Naive thymus-derived CD4-positive, alpha-beta T cell (primary cell): Measurements from ENCODE around the gene FLYWCH2. TPM values are rescaled to one million over a fixed set of nuclear protein-coding genes. Genes with fewer than 3 reads are reported as not detected.

Source experiments
- ATAC-seq: fragments of 150-1000 bp; cut with Tn5 transposase; 2 replicates; pipeline ENCODE4 v1.10.0; 2021; ENCODE audit warnings: mild to moderate bottlenecking, moderate library complexity
- CTCF ChIA-PET: fragments of 350-600 bp; sonication (Branson Sonifier 250); formaldehyde crosslinking; loops from one replicate; lab custom pipeline; 2021; ENCODE audit warnings: antibody characterized with exemption; lab: Charles Lee
- POLR2A ChIA-PET: fragments of 350-600 bp; sonication (Branson Sonifier 250); formaldehyde crosslinking; loops from one replicate; lab custom pipeline; 2021; ENCODE audit warnings: antibody characterized with exemption, inconsistent platforms; lab: Charles Lee
- DNase-seq, 9 donors: peaks; one replicate each; pipeline versions ENCODE4 v3.0.0 to v3.0.0-alpha.2; 2020 to 2022; ENCODE audit warnings: mixed read lengths in 1 of 9
- H3K27ac ChIP-seq: one replicate; pipeline ENCODE4 v1.7.0; 2013; ENCODE audit warnings: mild to moderate bottlenecking, low read depth, low read length, moderate library complexity
- H3K27me3 ChIP-seq, 2 donors: one replicate each; pipeline ENCODE4 v1.7.0; 2013; ENCODE audit warnings: low read length in 2 of 2, mild to moderate bottlenecking in 2 of 2, moderate library complexity in 2 of 2; ENCODE audit not compliant: control insufficient read depth in 2 of 2, insufficient read depth in 2 of 2
- H3K36me3 ChIP-seq, 3 experiments: 1 replicate in 2 of 3; 2 replicates in 1 of 3; pipeline ENCODE4 v1.7.0; 2013; ENCODE audit warnings: low read length in 3 of 3, mild to moderate bottlenecking in 3 of 3, moderate library complexity in 1 of 3; ENCODE audit not compliant: insufficient read depth in 3 of 3, control insufficient read depth in 2 of 3
- H3K4me1 ChIP-seq, 2 donors: one replicate each; pipeline ENCODE4 v1.7.0; 2013; ENCODE audit warnings: low read length in 2 of 2, mild to moderate bottlenecking in 2 of 2, moderate library complexity in 1 of 2; ENCODE audit not compliant: control insufficient read depth in 2 of 2, insufficient read depth in 2 of 2
- H3K4me3 ChIP-seq: 2 replicates; pipeline ENCODE4 v1.7.0; 2013; ENCODE audit warnings: mild to moderate bottlenecking, low read length
- H3K9me3 ChIP-seq, 3 experiments: 1 replicate in 2 of 3; 2 replicates in 1 of 3; pipeline ENCODE4 v1.7.0; 2013; ENCODE audit warnings: low read length in 3 of 3; ENCODE audit not compliant: control insufficient read depth in 2 of 3
- H3K27ac Mint-ChIP-seq, 9 donors: one replicate each; pipeline ENCODE4 v1.8.0; 2020 to 2022; ENCODE audit warnings: mixed read lengths in 9 of 9, mild to moderate bottlenecking in 8 of 9, moderate library complexity in 5 of 9, inconsistent platforms in 2 of 9
- H3K27me3 Mint-ChIP-seq, 5 donors: one replicate each; pipeline ENCODE4 v1.8.0; 2021 to 2022; ENCODE audit warnings: mixed read lengths in 5 of 5, mild to moderate bottlenecking in 1 of 5
- H3K36me3 Mint-ChIP-seq, 5 donors: one replicate each; pipeline ENCODE4 v1.8.0; 2020 to 2022; ENCODE audit warnings: mixed read lengths in 5 of 5, mild to moderate bottlenecking in 3 of 5, inconsistent platforms in 1 of 5
- H3K4me1 Mint-ChIP-seq, 7 donors: one replicate each; pipeline ENCODE4 v1.8.0; 2020 to 2022; ENCODE audit warnings: mixed read lengths in 7 of 7, mild to moderate bottlenecking in 3 of 7, inconsistent platforms in 1 of 7
- H3K4me3 Mint-ChIP-seq, 10 donors: one replicate each; pipeline ENCODE4 v1.8.0; 2020 to 2022; ENCODE audit warnings: mild to moderate bottlenecking in 10 of 10, mixed read lengths in 10 of 10, moderate library complexity in 6 of 10, inconsistent platforms in 2 of 10
- H3K9me3 Mint-ChIP-seq, 11 donors: one replicate each; pipeline ENCODE4 v1.8.0; 2020 to 2022; ENCODE audit warnings: mixed read lengths in 11 of 11, mild to moderate bottlenecking in 4 of 11, inconsistent platforms in 1 of 11, moderate library complexity in 1 of 11
- intact Hi-C, 2 donors: fragments of 100-400 bp; cut with micrococcal nuclease; formaldehyde crosslinking; loops; one replicate each; pipeline ENCODE4 v1.15.1; 2023
- polyA plus RNA-seq, 2 donors: library from polyadenylated mRNA; unstranded; fragments of 300-500 nt; fragmentation: Illumina TruSeq; gene quantifications; one replicate each; pipeline ENCODE4 v1.2.3, GENCODE V29; 2021
- total RNA-seq, 6 experiments: library from RNA in 5 of 6; stranded (reverse) in 5 of 6; gene quantifications; 1 replicate in 5 of 6; 2 replicates in 1 of 6; pipeline ENCODE4 v1.2.3 and lab custom pipeline; 2021 to 2026

The FLYWCH2 gene
- total and polyA plus RNA-seq, 7 experiments from 2014 or later: 13.6 to 30.4 (median 24.8) TPM

GRCh38 chr16:2865651-2866050 lies 17.4 kb upstream of the FLYWCH2 start:
- peaks cover 0 to 5% (median 0%) of the 10 kb centered on the region in 5 donors for H3K36me3 Mint-ChIP-seq
- Histone ChIP-seq H3K36me3 (no peaks in the 10 kb centered on the region), H3K27ac (no peak overlapping the region), H3K4me1 (no peaks in the 10 kb centered on the region), H3K4me3 (no peak overlapping the region), H3K9me3 (peaks cover 0 to 4% (median 0%) of the 10 kb centered on the region in 3 experiments), H3K27me3 (no peaks in the 10 kb centered on the region)
- H3K4me1 Mint-ChIP-seq: peaks cover 0 to 23% (median 16%) of the 10 kb centered on the region in 7 donors
- peak overlapping the region in 5 of 9 donors; percentile 28 to 88 (median 45) for H3K27ac Mint-ChIP-seq
- ChIA-PET POLR2A (no interaction called here), CTCF (interaction anchor here (0.6 to 1.3 kb wide), 2 partner anchors 14 to 563 kb away, joined by 3 read pairs; no protein-coding TSS in a partner anchor)
- peaks cover 0 to 6% (median 0%) of the 10 kb centered on the region in 11 donors for H3K9me3 Mint-ChIP-seq
- ATAC-seq: no peak
- no peak overlapping the region for H3K4me3 Mint-ChIP-seq
- DNase-seq: no peak
- intact Hi-C loops: loop anchor here (5.0 kb wide), 2 partner anchors 88 to 353 kb away; partner anchors contain the start of genes ATP6V0C (in 1 of the 2) and ELOB (in 1 of the 2)
- H3K27me3 Mint-ChIP-seq: peaks cover 0 to 10% (median 6%) of the 10 kb centered on the region in 5 donors

- Histone ChIP-seq H3K27me3 (no peaks in the 10 kb centered on the region), H3K9me3 (no peaks in the 10 kb centered on the region), H3K4me1 (no peaks in the 10 kb centered on the region), H3K4me3 (no peak overlapping the region), H3K36me3 (no peaks in the 10 kb centered on the region), H3K27ac (no peak overlapping the region)
- intact Hi-C loops: loop anchor here (5.0 kb wide), 2 partner anchors 89 to 354 kb away; partner anchors contain the start of genes ATP6V0C (in 1 of the 2) and ELOB (in 1 of the 2)
- DNase-seq (no peak), ATAC-seq (no peak)
- peaks cover 0 to 10% (median 1%) of the 10 kb centered on the region in 5 donors for H3K27me3 Mint-ChIP-seq
- ChIA-PET POLR2A (interaction anchor here (0.6 kb wide), 1 partner anchor 64 kb away, joined by 3 read pairs; no protein-coding TSS in a partner anchor), CTCF (interaction anchor here (0.6 kb wide), 2 partner anchors 13 to 564 kb away, joined by 3 read pairs; no protein-coding TSS in a partner anchor)
- peaks cover 0 to under 1% (median 0%) of the 10 kb centered on the region in 11 donors for H3K9me3 Mint-ChIP-seq
- peaks cover 0 to 23% (median 16%) of the 10 kb centered on the region in 7 donors for H3K4me1 Mint-ChIP-seq
- peaks cover 0 to under 1% (median 0%) of the 10 kb centered on the region in 5 donors for H3K36me3 Mint-ChIP-seq
- peak overlapping the region in 6 of 9 donors; percentile 2 to 37 (median 2) for H3K27ac Mint-ChIP-seq
- H3K4me3 Mint-ChIP-seq: peak overlapping the region in 2 of 10 donors; percentile 7 to 54
Measured at GRCh38 chr16:2866431-2866830, 16.6 kb upstream of the FLYWCH2 start.

- H3K27ac Mint-ChIP-seq: peak overlapping the region in 7 of 9 donors; percentile 67 to 89 (median 82)
- H3K27ac ChIP-seq: peak overlapping the region; percentile 67
- ATAC-seq: no peak
- no peaks in the 10 kb centered on the region for H3K4me1 ChIP-seq
- peak overlapping the region; percentile 70 for H3K4me3 ChIP-seq
- CTCF ChIA-PET: interaction anchor here (0.7 to 1.4 kb wide), 12 partner anchors 13 to 62 kb away, joined by 3 to 16 read pairs (median 4); partner anchors contain the start of gene FLYWCH2
- no peaks in the 10 kb centered on the region for H3K27me3 ChIP-seq
- no peaks in the 10 kb centered on the region for H3K9me3 ChIP-seq
- H3K36me3 ChIP-seq: no peaks in the 10 kb centered on the region
- no peak for DNase-seq
- peaks cover 0 to 10% (median 0%) of the 10 kb centered on the region in 5 donors for H3K27me3 Mint-ChIP-seq
- intact Hi-C loops: loop anchor here (5.0 kb wide), 2 partner anchors 90 to 355 kb away; partner anchors contain the start of genes ATP6V0C (in 1 of the 2) and ELOB (in 1 of the 2)
- H3K4me1 Mint-ChIP-seq: peaks cover 0 to 23% (median 16%) of the 10 kb centered on the region in 7 donors
- peak overlapping the region; percentile 79 to 91 (median 86) for H3K4me3 Mint-ChIP-seq
- H3K36me3 Mint-ChIP-seq: no peaks in the 10 kb centered on the region
- H3K9me3 Mint-ChIP-seq: no peaks in the 10 kb centered on the region
- POLR2A ChIA-PET: interaction anchor here (0.5 to 2.3 kb wide), 7 partner anchors 15 to 1192 kb away, joined by 3 to 11 read pairs (median 4); partner anchors contain the start of gene FLYWCH2
Measured at GRCh38 chr16:2867661-2867986, 15.4 kb upstream of the FLYWCH2 start.

- H3K4me3 ChIP-seq: peak overlapping the region; percentile 70
- no peaks in the 10 kb centered on the region for H3K9me3 Mint-ChIP-seq
- peaks cover 0 to 23% (median 16%) of the 10 kb centered on the region in 7 donors for H3K4me1 Mint-ChIP-seq
- H3K4me1 ChIP-seq: no peaks in the 10 kb centered on the region
- intact Hi-C loops: loop anchor here (1.0 to 5.0 kb wide), 12 partner anchors 14 to 356 kb away; partner anchors contain the start of genes ELOB (in 2 of the 2), PRSS27 (in 2 of the 2), SRRM2 (in 2 of the 2) and ATP6V0C (in 1 of the 2)
- ChIA-PET POLR2A (interaction anchor here (0.5 to 2.3 kb wide), 11 partner anchors 15 to 1192 kb away, joined by 3 to 11 read pairs (median 3); partner anchors contain the start of gene FLYWCH2), CTCF (interaction anchor here (0.7 to 1.4 kb wide), 15 partner anchors 12 to 62 kb away, joined by 3 to 16 read pairs (median 4); partner anchors contain the start of genes FLYWCH1 and FLYWCH2)
- peak overlapping the region; percentile 67 for H3K27ac ChIP-seq
- H3K27me3 Mint-ChIP-seq: peaks cover 0 to 10% (median 0%) of the 10 kb centered on the region in 5 donors
- H3K4me3 Mint-ChIP-seq: peak overlapping the region; percentile 79 to 91 (median 86)
- peak overlapping the region; percentile 67 to 89 (median 82) for H3K27ac Mint-ChIP-seq
- H3K36me3 Mint-ChIP-seq: no peaks in the 10 kb centered on the region
- DNase-seq (peak; percentile 87 to 94 (median 91)), ATAC-seq (peak; percentile 98)
- H3K36me3 ChIP-seq: no peaks in the 10 kb centered on the region
- no peaks in the 10 kb centered on the region for H3K9me3 ChIP-seq
- no peaks in the 10 kb centered on the region for H3K27me3 ChIP-seq
Measured at GRCh38 chr16:2867987-2868789, 14.8 kb upstream of the FLYWCH2 start.

- ChIA-PET POLR2A (interaction anchor here (0.9 to 1.2 kb wide), 2 partner anchors 11 to 44 kb away, joined by 3 to 5 read pairs; partner anchors contain the start of gene FLYWCH2), CTCF (interaction anchor here (1.2 kb wide), 1 partner anchor 49 kb away, joined by 3 read pairs; no protein-coding TSS in a partner anchor)
- Histone ChIP-seq H3K36me3 (no peaks in the 10 kb centered on the region), H3K27ac (no peak overlapping the region), H3K9me3 (no peaks in the 10 kb centered on the region), H3K27me3 (no peaks in the 10 kb centered on the region), H3K4me1 (no peaks in the 10 kb centered on the region), H3K4me3 (no peak overlapping the region)
- Mint-ChIP-seq H3K9me3 (no peaks in the 10 kb centered on the region), H3K27me3 (peaks cover 0 to 9% (median 0%) of the 10 kb centered on the region in 5 donors), H3K4me1 (peaks cover 0 to 17% (median 10%) of the 10 kb centered on the region in 7 donors), H3K4me3 (no peak overlapping the region), H3K27ac (no peak overlapping the region), H3K36me3 (no peaks in the 10 kb centered on the region)
- no peak for DNase-seq
- no peak for ATAC-seq
- intact Hi-C loops: no loop called here
Measured at GRCh38 chr16:2871926-2872325, 11.1 kb upstream of the FLYWCH2 start.
